IMR-90 (cell line): ENCODE results near the gene HCN2. TPM values are rescaled to one million over a fixed set of nuclear protein-coding genes. Genes with fewer than 3 reads are reported as not detected.

Experiments used
- ATAC-seq: fragments of 200-7000 bp; cut with Tn5 transposase; 2 replicates; pipeline ENCODE4 v1.9.1; 2020; ENCODE audit warnings: low read depth, mild to moderate bottlenecking, moderate library complexity
- BruUV-seq: library from RNA; stranded (reverse); fragments of 400-500 nt; replicated peaks from 2 replicates; lab custom pipeline; 2021; lab: Mats Ljungman, UMichigan
- CTCF ChIA-PET: fragments of 300-600 bp; formaldehyde crosslinking; extraction: SDS; loops from one replicate; lab custom pipeline; 2021; ENCODE audit warnings: antibody characterized with exemption; lab: Yijun Ruan, JAX
- POLR2A ChIA-PET: fragments of 300-600 bp; sonication (Branson Sonifier 250); formaldehyde crosslinking; loops from one replicate; lab custom pipeline; 2022; ENCODE audit warnings: antibody characterized with exemption; ENCODE audit not compliant: unreplicated experiment; lab: Charles Lee
- DNase-seq: peaks from one replicate; pipeline ENCODE4 v3.0.0; 2013
- H2AFZ ChIP-seq: replicated peaks from 2 replicates; pipeline ENCODE3; 2013; ENCODE audit warnings: low read length, mild to moderate bottlenecking; ENCODE audit not compliant: poor library complexity
- H2AK5ac ChIP-seq: 2 replicates; pipeline ENCODE4 v1.6.1; 2013; ENCODE audit warnings: low read depth, low read length, inconsistent platforms
- H2AK9ac ChIP-seq: replicated peaks from 2 replicates; pipeline ENCODE3; 2013; ENCODE audit warnings: mild to moderate bottlenecking, low read depth, low read length, moderate library complexity; ENCODE audit not compliant: poor library complexity
- H2BK120ac ChIP-seq: 2 replicates; pipeline ENCODE4 v1.6.1; 2013; ENCODE audit warnings: low read depth, low read length, inconsistent platforms
- H2BK15ac ChIP-seq: 3 replicates; pipeline ENCODE4 v1.6.1; 2013; ENCODE audit warnings: low read depth, low read length, inconsistent platforms
- H2BK20ac ChIP-seq: 2 replicates; pipeline ENCODE4 v1.6.1; 2013; ENCODE audit warnings: low read depth, mild to moderate bottlenecking, inconsistent platforms, low read length, moderate library complexity
- H2BK5ac ChIP-seq: 2 replicates; pipeline ENCODE4 v1.6.1; 2013; ENCODE audit warnings: mild to moderate bottlenecking, low read depth, low read length, inconsistent platforms; ENCODE audit not compliant: poor library complexity, severe bottlenecking
- H3K14ac ChIP-seq: replicated peaks from 2 replicates; pipeline ENCODE4 v1.6.1; 2013; ENCODE audit warnings: low read depth, low read length, inconsistent platforms
- H3K18ac ChIP-seq: 2 replicates; pipeline ENCODE4 v1.6.1; 2013; ENCODE audit warnings: low read depth, low read length, control low read depth
- H3K23ac ChIP-seq: 2 replicates; pipeline ENCODE4 v1.6.1; 2013; ENCODE audit warnings: low read depth, low read length, inconsistent platforms
- H3K27ac ChIP-seq: 2 replicates; pipeline ENCODE4 v1.5.1; 2013; ENCODE audit warnings: mild to moderate bottlenecking, control low read depth, low read length; ENCODE audit not compliant: insufficient read depth
- H3K27me3 ChIP-seq: 2 replicates; pipeline ENCODE4 v1.6.1; 2013; ENCODE audit warnings: low read length; ENCODE audit not compliant: control insufficient read depth, insufficient read depth
- H3K36me3 ChIP-seq: 2 replicates; pipeline ENCODE4 v1.6.1; 2013; ENCODE audit warnings: low read length, mixed read lengths; ENCODE audit not compliant: control insufficient read depth, insufficient read depth
- H3K4ac ChIP-seq: 2 replicates; pipeline ENCODE4 v1.6.1; 2013; ENCODE audit warnings: low read depth, low read length, inconsistent platforms
- H3K4me1 ChIP-seq: 2 replicates; pipeline ENCODE4 v1.6.1; 2013; ENCODE audit warnings: low read length, mixed read lengths; ENCODE audit not compliant: control insufficient read depth, insufficient read depth
- H3K4me2 ChIP-seq: 2 replicates; pipeline ENCODE4 v1.6.1; 2013; ENCODE audit warnings: low read depth, mild to moderate bottlenecking, control low read depth, low read length, moderate library complexity
- H3K4me3 ChIP-seq: 2 replicates; pipeline ENCODE4 v1.5.1; 2013; ENCODE audit warnings: low read depth, mild to moderate bottlenecking, control low read depth, low read length, moderate library complexity; ENCODE audit not compliant: insufficient read depth
- H3K56ac ChIP-seq: 2 replicates; pipeline ENCODE4 v1.6.1; 2013; ENCODE audit warnings: low read length, inconsistent platforms; ENCODE audit not compliant: insufficient read depth; ENCODE audit errors: extremely low read depth
- H3K79me1 ChIP-seq, 2 experiments: 2 replicates each; pipeline ENCODE4 v1.6.1; 2013; ENCODE audit warnings: low read length in 2 of 2, inconsistent platforms in 1 of 2, low read depth in 1 of 2
- H3K9ac ChIP-seq: 2 replicates; pipeline ENCODE4 v1.6.1; 2013; ENCODE audit warnings: low read depth, low read length, control low read depth
- H3K9me1 ChIP-seq: 2 replicates; pipeline ENCODE4 v1.6.1; 2013; ENCODE audit warnings: low read length, inconsistent platforms; ENCODE audit not compliant: insufficient read depth
- H3K9me3 ChIP-seq: 2 replicates; pipeline ENCODE4 v1.6.1; 2013; ENCODE audit warnings: low read length; ENCODE audit not compliant: control insufficient read depth, insufficient read depth
- H4K20me1 ChIP-seq: 2 replicates; pipeline ENCODE4 v1.6.1; 2013; ENCODE audit warnings: low read length, inconsistent platforms; ENCODE audit not compliant: insufficient read depth
- H4K5ac ChIP-seq: 2 replicates; pipeline ENCODE4 v1.6.1; 2013; ENCODE audit warnings: mild to moderate bottlenecking, low read depth, low read length, control low read depth
- H4K8ac ChIP-seq, 2 experiments: 2 replicates each; pipeline ENCODE4 v1.6.1; 2013; ENCODE audit warnings: low read depth in 2 of 2, low read length in 2 of 2, control low read depth in 1 of 2, inconsistent platforms in 1 of 2
- H4K91ac ChIP-seq: 2 replicates; pipeline ENCODE4 v1.6.1; 2013; ENCODE audit warnings: low read depth, low read length, inconsistent platforms; ENCODE audit not compliant: insufficient read depth
- BHLHE40 ChIP-seq: fragments of 150-350 bp; IDR thresholded peaks from 2 replicates; pipeline ENCODE4 v1.6.1; 2016; ENCODE audit warnings: mild to moderate bottlenecking, low read depth, low read length
- CEBPB ChIP-seq: IDR thresholded peaks from 2 replicates; pipeline ENCODE4 v1.6.1; 2012; ENCODE audit warnings: low read depth, low read length, improper control_type of control experiment
- CHD1 ChIP-seq: IDR thresholded peaks from 2 replicates; pipeline ENCODE4 v1.6.1; 2012; ENCODE audit warnings: low read depth, low read length, improper control_type of control experiment
- FOS ChIP-seq: fragments of 150-350 bp; IDR thresholded peaks from 2 replicates; pipeline ENCODE4 v1.6.1; 2016; ENCODE audit warnings: low read depth, low read length
- MAFK ChIP-seq: IDR thresholded peaks from 2 replicates; pipeline ENCODE4 v1.6.1; 2012; ENCODE audit warnings: low read depth, low read length, improper control_type of control experiment
- MAZ ChIP-seq: IDR thresholded peaks from 2 replicates; pipeline ENCODE4 v1.6.1; 2012; ENCODE audit warnings: low read depth, mild to moderate bottlenecking, low read length, improper control_type of control experiment, moderate library complexity, borderline replicate concordance
- MXI1 ChIP-seq: IDR thresholded peaks from 2 replicates; pipeline ENCODE4 v1.6.1; 2012; ENCODE audit warnings: low read depth, mild to moderate bottlenecking, low read length, moderate library complexity, borderline replicate concordance
- NFE2L2 ChIP-seq: fragments of 150-350 bp; IDR thresholded peaks from 2 replicates; pipeline ENCODE4 v1.6.1; 2016; ENCODE audit warnings: low read depth, mild to moderate bottlenecking, low read length
- POLR2A ChIP-seq: IDR thresholded peaks from 2 replicates; pipeline ENCODE4 v1.6.1; 2012; ENCODE audit warnings: mild to moderate bottlenecking, low read depth, low read length
- RAD21 ChIP-seq: IDR thresholded peaks from 2 replicates; pipeline ENCODE4 v1.6.1; 2012; ENCODE audit warnings: low read length, improper control_type of control experiment
- RCOR1 ChIP-seq: IDR thresholded peaks from 2 replicates; pipeline ENCODE4 v1.6.1; 2012; ENCODE audit warnings: mild to moderate bottlenecking, low read length, improper control_type of control experiment; ENCODE audit not compliant: insufficient replicate concordance
- RFX5 ChIP-seq: IDR thresholded peaks from 2 replicates; pipeline ENCODE4 v1.8.0; 2012; ENCODE audit warnings: low read depth, mild to moderate bottlenecking, low read length, moderate library complexity
- SMC3 ChIP-seq: fragments of 150-350 bp; IDR thresholded peaks from 2 replicates; pipeline ENCODE4 v1.6.1; 2016; ENCODE audit warnings: low read depth, mild to moderate bottlenecking, antibody characterized with exemption, low read length, moderate library complexity
- WGBS, 2 experiments: methylation state at CpG; one replicate each; pipeline versions ENCODE4 v1.1.5 to v1.1.7; 2013; ENCODE audit warnings: missing lambda C conversion rate in 2 of 2; ENCODE audit not compliant: insufficient read length in 1 of 2; ENCODE audit errors: extremely low coverage in 2 of 2; 5-methylcytosine and 5-hydroxymethylcytosine counted together
- dilution Hi-C: fragments of 300-500 bp; cut with HindIII; formaldehyde crosslinking; loops from one replicate; pipeline ENCODE4 v1.14.3; 2018; ENCODE audit warnings: low sequenced_read_pairs; ENCODE audit not compliant: unreplicated experiment
- in situ Hi-C: fragments of 300-500 bp; cut with MboI; formaldehyde crosslinking; loops from 3 replicates; pipeline ENCODE4 v1.14.3; 2019; ENCODE audit warnings: low sequenced_read_pairs, inconsistent platforms, mixed read lengths
- intact Hi-C: fragments of 100-400 bp; cut with micrococcal nuclease; formaldehyde crosslinking; loops from 2 replicates; pipeline ENCODE4 v1.10.0; 2022
- polyA plus RNA-seq, 3 experiments: library from polyadenylated mRNA; depleted of rRNA; stranded (reverse); fragments of >200 nt; gene quantifications; 2 replicates each; pipeline ENCODE4 v1.2.3, GENCODE V29; 2012; ENCODE audit warnings: low replicate concordance in 1 of 3
- total RNA-seq: library from RNA; depleted of rRNA; stranded (reverse); fragments of >200 nt; gene quantifications from 2 replicates; pipeline ENCODE4 v1.2.3, GENCODE V29; 2012
- TF ChIP-seq, protein P1 (sequence below): fragments of 150-350 bp; IDR thresholded peaks from 2 replicates; pipeline ENCODE4 v1.6.1; 2017; ENCODE audit warnings: mild to moderate bottlenecking, antibody characterized with exemption, low read length, low read depth
- TF ChIP-seq, protein P2 (sequence below): conservative IDR thresholded peaks from 2 replicates; pipeline ENCODE4 v1.5.1; 2012; ENCODE audit warnings: mild to moderate bottlenecking, low read depth, low read length, improper control_type of control experiment
- TF ChIP-seq, protein P3 (sequence below): fragments of 150-350 bp; IDR thresholded peaks from 2 replicates; pipeline ENCODE4 v1.6.1; 2016; ENCODE audit warnings: low read depth, mild to moderate bottlenecking, low read length, moderate library complexity, borderline replicate concordance

The HCN2 gene
- total and polyA plus RNA-seq, 2 of the 4 experiments (the other 2 are of a cell fraction) = 0.72 to 2.6 TPM

DNA sequence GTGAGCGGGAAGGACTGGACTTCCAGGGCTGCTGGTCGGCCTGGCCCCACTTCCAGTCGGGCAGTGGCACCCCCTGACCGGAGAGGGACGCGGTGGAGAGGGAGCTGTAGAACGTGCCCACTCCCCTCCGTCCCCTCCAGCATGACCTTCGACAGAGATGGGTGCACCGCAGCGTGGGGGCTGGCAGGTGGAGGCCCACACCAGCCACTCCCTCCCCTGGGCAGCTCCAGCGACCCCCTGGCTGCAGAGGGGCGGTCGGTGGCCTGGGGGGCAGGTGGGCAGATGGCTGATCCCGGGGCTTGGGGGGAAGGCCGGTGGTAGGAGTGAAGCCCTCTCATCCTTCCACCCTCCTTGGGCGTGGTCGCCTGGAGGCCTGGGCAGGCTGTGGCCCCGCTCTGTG is 2.4 kb downstream of the HCN2 start:
- Histone ChIP-seq H3K27ac (no peak overlapping the region), H3K36me3 (no peaks in the 10 kb centered on the region), H3K4me1 (peaks cover 4% of the 10 kb centered on the region; the same call in 1 of the 2 replicates), H2BK15ac (no peak overlapping the region), H3K14ac (no peak overlapping the region), H3K27me3 (peaks cover 26% of the 10 kb centered on the region), H3K9me3 (no peaks in the 10 kb centered on the region), H3K79me1 (no peaks in the 10 kb centered on the region), H4K91ac (no peak overlapping the region), H3K56ac (no peak overlapping the region), H2AFZ (peak overlapping the region; percentile 43), H3K4me2 (no peak overlapping the region), H3K4ac (no peak overlapping the region), H3K18ac (no peak overlapping the region), H2BK5ac (no peak overlapping the region), H2AK9ac (no peak overlapping the region), H2AK5ac (no peak overlapping the region), H2BK20ac (no peak overlapping the region), H3K9me1 (no peaks in the 10 kb centered on the region), H4K20me1 (peaks cover 32% of the 10 kb centered on the region), H4K8ac (no peak overlapping the region), H2BK120ac (no peak overlapping the region), H4K5ac (no peak overlapping the region), H3K4me3 (no peak overlapping the region), H3K9ac (no peak overlapping the region), H3K23ac (no peak overlapping the region)
- dilution Hi-C loops (no loop called here), intact Hi-C loops (no loop called here), in situ Hi-C loops (no loop called here)
- CTCF ChIA-PET = no interaction called here
- no peak for ATAC-seq
- TF ChIP-seq POLR2A = no peak
- TF ChIP-seq, protein P1, sequence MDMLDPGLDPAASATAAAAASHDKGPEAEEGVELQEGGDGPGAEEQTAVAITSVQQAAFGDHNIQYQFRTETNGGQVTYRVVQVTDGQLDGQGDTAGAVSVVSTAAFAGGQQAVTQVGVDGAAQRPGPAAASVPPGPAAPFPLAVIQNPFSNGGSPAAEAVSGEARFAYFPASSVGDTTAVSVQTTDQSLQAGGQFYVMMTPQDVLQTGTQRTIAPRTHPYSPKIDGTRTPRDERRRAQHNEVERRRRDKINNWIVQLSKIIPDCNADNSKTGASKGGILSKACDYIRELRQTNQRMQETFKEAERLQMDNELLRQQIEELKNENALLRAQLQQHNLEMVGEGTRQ = no peak
- TF ChIP-seq, protein P2, sequence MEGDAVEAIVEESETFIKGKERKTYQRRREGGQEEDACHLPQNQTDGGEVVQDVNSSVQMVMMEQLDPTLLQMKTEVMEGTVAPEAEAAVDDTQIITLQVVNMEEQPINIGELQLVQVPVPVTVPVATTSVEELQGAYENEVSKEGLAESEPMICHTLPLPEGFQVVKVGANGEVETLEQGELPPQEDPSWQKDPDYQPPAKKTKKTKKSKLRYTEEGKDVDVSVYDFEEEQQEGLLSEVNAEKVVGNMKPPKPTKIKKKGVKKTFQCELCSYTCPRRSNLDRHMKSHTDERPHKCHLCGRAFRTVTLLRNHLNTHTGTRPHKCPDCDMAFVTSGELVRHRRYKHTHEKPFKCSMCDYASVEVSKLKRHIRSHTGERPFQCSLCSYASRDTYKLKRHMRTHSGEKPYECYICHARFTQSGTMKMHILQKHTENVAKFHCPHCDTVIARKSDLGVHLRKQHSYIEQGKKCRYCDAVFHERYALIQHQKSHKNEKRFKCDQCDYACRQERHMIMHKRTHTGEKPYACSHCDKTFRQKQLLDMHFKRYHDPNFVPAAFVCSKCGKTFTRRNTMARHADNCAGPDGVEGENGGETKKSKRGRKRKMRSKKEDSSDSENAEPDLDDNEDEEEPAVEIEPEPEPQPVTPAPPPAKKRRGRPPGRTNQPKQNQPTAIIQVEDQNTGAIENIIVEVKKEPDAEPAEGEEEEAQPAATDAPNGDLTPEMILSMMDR = no peak
- TF ChIP-seq, protein P3, sequence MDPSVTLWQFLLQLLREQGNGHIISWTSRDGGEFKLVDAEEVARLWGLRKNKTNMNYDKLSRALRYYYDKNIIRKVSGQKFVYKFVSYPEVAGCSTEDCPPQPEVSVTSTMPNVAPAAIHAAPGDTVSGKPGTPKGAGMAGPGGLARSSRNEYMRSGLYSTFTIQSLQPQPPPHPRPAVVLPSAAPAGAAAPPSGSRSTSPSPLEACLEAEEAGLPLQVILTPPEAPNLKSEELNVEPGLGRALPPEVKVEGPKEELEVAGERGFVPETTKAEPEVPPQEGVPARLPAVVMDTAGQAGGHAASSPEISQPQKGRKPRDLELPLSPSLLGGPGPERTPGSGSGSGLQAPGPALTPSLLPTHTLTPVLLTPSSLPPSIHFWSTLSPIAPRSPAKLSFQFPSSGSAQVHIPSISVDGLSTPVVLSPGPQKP = no peak
- no peak for TF ChIP-seq MAFK
- TF ChIP-seq RFX5 = no peak
- TF ChIP-seq BHLHE40 = no peak
- no peak for TF ChIP-seq SMC3
- TF ChIP-seq CHD1 = no peak
- TF ChIP-seq FOS = no peak
- TF ChIP-seq NFE2L2 = no peak
- no peak for TF ChIP-seq RCOR1
- no peak for TF ChIP-seq MXI1
- TF ChIP-seq MAZ = no peak
- TF ChIP-seq CEBPB = no peak
- no peak for TF ChIP-seq RAD21
- no TSS peak for BruUV-seq
- 71% methylated on average over 7 of the region's 19 CpGs; no CpG with 5 or more reads in 1 of the 2 experiments for WGBS, 2 experiments
- DNase-seq = no peak
- POLR2A ChIA-PET = no interaction called here
